HCT116 (cell line): ENCODE data around the gene TMEM151A. TPM values are rescaled to one million over a fixed set of nuclear protein-coding genes. Genes with fewer than 3 reads are reported as not detected.
"Not testable (repeated sequence)": the region's sequence is repeated elsewhere in the genome, so short reads cannot be mapped to it uniquely, and the experiment has no call there.

Source experiments
- ATAC-seq: fragments of 200-7000 bp; cut with Tn5 transposase; 2 replicates; pipeline ENCODE4 v1.9.1; 2020; ENCODE audit warnings: mild to moderate bottlenecking, moderate library complexity
- BruUV-seq: library from RNA; stranded (reverse); fragments of 400-500 nt; replicated peaks from 2 replicates; lab custom pipeline; 2021; lab: Mats Ljungman, UMichigan
- CTCF ChIA-PET: fragments of 300-600 bp; sonication (Branson Sonifier 250); formaldehyde crosslinking; loops from one replicate; lab custom pipeline; 2021; ENCODE audit warnings: antibody characterized with exemption; lab: Charles Lee
- POLR2A ChIA-PET: fragments of 300-600, 350-600 bp; sonication (Branson Sonifier 250); formaldehyde crosslinking; loops from one replicate; lab custom pipeline; 2021; ENCODE audit warnings: antibody characterized with exemption; lab: Charles Lee
- RAD21 ChIA-PET, 2 experiments: fragments of 300-600 bp; sonication (Branson Sonifier 250); formaldehyde crosslinking; loops; one replicate each; lab custom pipeline; 2023; ENCODE audit warnings: low total read pairs in 2 of 2; ENCODE audit not compliant: uncharacterized antibody in 2 of 2, unreplicated experiment in 2 of 2, low non-redundant PET in 1 of 2; lab: Charles Lee
- DNase-seq: peaks from one replicate; pipeline ENCODE4 v3.0.0-alpha.2; 2010; ENCODE audit warnings: low read depth, low spot score
- H2AFZ ChIP-seq: fragments of 200-600 bp; shearing (Covaris generic), sonication (generic); 2 replicates; pipeline ENCODE4 v1.6.1; 2017; ENCODE audit warnings: low read depth, mixed run types, mixed read lengths, antibody characterized with exemption, low read length; ENCODE audit not compliant: poor library complexity, severe bottlenecking
- H3K27ac ChIP-seq: 2 replicates; pipeline ENCODE4 v1.5.1; 2012; ENCODE audit warnings: low read depth, low read length
- H3K27me3 ChIP-seq: fragments of 200-600 bp; sonication (generic); 2 replicates; pipeline ENCODE4 v1.6.1; 2016; ENCODE audit warnings: mixed run types, low read length, mixed read lengths; ENCODE audit not compliant: insufficient read depth
- H3K36me3 ChIP-seq, 2 experiments: fragments of 200-500 bp in 1 of 2; fragments of 200-600 bp in 1 of 2; sonication (Bioruptor generic) in 1 of 2; sonication (generic) in 1 of 2; 2 replicates each; pipeline versions ENCODE4 v1.5.1 to v1.6.1; 2014 to 2016; ENCODE audit warnings: low read length in 2 of 2, inconsistent platforms in 1 of 2, mixed read lengths in 1 of 2, mixed run types in 1 of 2; ENCODE audit not compliant: insufficient read depth in 2 of 2, control insufficient read depth in 1 of 2
- H3K4me1 ChIP-seq, 2 experiments: fragments of 200-600 bp in 1 of 2; sonication (generic) in 1 of 2; 2 replicates each; pipeline versions ENCODE4 v1.5.1 to v1.6.1; 2012 to 2017; ENCODE audit warnings: low read length in 2 of 2, inconsistent platforms in 1 of 2, mild to moderate bottlenecking in 1 of 2, mixed read lengths in 1 of 2, mixed run types in 1 of 2, moderate library complexity in 1 of 2; ENCODE audit not compliant: insufficient read depth in 2 of 2, control insufficient read depth in 1 of 2
- H3K4me2 ChIP-seq: fragments of 200-600 bp; sonication (generic); 2 replicates; pipeline ENCODE4 v1.6.1; 2017; ENCODE audit warnings: mixed run types, low read length, mixed read lengths
- H3K4me3 ChIP-seq, 2 experiments: fragments of 200-600 bp in 1 of 2; sonication (generic) in 1 of 2; replicated peaks in 1 of 2; 2 replicates each; pipeline ENCODE4 v1.5.1; 2011 to 2016; ENCODE audit warnings: low read length in 2 of 2, control low read depth in 1 of 2, low read depth in 1 of 2, mild to moderate bottlenecking in 1 of 2, mixed read lengths in 1 of 2, mixed run types in 1 of 2
- H3K79me2 ChIP-seq: fragments of 200-600 bp; sonication (generic); 2 replicates; pipeline ENCODE4 v1.6.1; 2017; ENCODE audit warnings: mild to moderate bottlenecking, mixed run types, low read length, moderate library complexity, mixed read lengths; ENCODE audit not compliant: insufficient read depth
- H3K9ac ChIP-seq: fragments of 200-600 bp; sonication (generic); 2 replicates; pipeline ENCODE4 v1.6.1; 2016; ENCODE audit warnings: low read length, mixed read lengths
- H3K9me2 ChIP-seq: fragments of 200-600 bp; sonication (generic), shearing (Covaris generic); 2 replicates; pipeline ENCODE4 v1.6.1; 2017; ENCODE audit warnings: mixed run types, mild to moderate bottlenecking, moderate library complexity; ENCODE audit not compliant: insufficient read depth
- H3K9me3 ChIP-seq, 2 experiments: fragments of 200-500 bp in 1 of 2; fragments of 200-600 bp in 1 of 2; sonication (Bioruptor generic) in 1 of 2; sonication (generic) in 1 of 2; 2 replicates each; pipeline ENCODE4 v1.6.1; 2014 to 2017; ENCODE audit warnings: low read length in 2 of 2, mixed read lengths in 2 of 2, inconsistent platforms in 1 of 2, low read depth in 1 of 2, mild to moderate bottlenecking in 1 of 2, mixed run types in 1 of 2, moderate library complexity in 1 of 2; ENCODE audit not compliant: control insufficient read depth in 1 of 2, insufficient read depth in 1 of 2
- H4K20me1 ChIP-seq: fragments of 200-600 bp; sonication (generic), shearing (Covaris generic); 2 replicates; pipeline ENCODE4 v1.6.1; 2017; ENCODE audit warnings: mixed run types, mild to moderate bottlenecking, moderate library complexity; ENCODE audit not compliant: insufficient read depth
- CBX3 ChIP-seq: IDR thresholded peaks from 2 replicates; pipeline ENCODE4 v1.6.1; 2012; ENCODE audit warnings: low read depth
- CEBPB ChIP-seq: IDR thresholded peaks from 2 replicates; pipeline ENCODE4 v1.6.1; 2012; ENCODE audit warnings: low read depth
- EGR1 ChIP-seq: IDR thresholded peaks from 2 replicates; pipeline ENCODE4 v1.6.1; 2012; ENCODE audit warnings: low read depth
- EZH2 ChIP-seq: fragments of 200-600 bp; sonication (generic); IDR thresholded peaks from 2 replicates; pipeline ENCODE4 v1.6.1; 2017; ENCODE audit warnings: antibody characterized with exemption, mixed run types
- EZH2phosphoT487 ChIP-seq: fragments of 200-600 bp; IDR thresholded peaks from 2 replicates; pipeline ENCODE4 v1.6.1; 2018; ENCODE audit warnings: antibody characterized with exemption, borderline replicate concordance
- JUND ChIP-seq: IDR thresholded peaks from 2 replicates; pipeline ENCODE4 v1.6.1; 2012
- POLR2A ChIP-seq: IDR thresholded peaks from 2 replicates; pipeline ENCODE4 v1.7.0; 2011; ENCODE audit warnings: borderline replicate concordance; ENCODE audit not compliant: insufficient read depth, insufficient read length; ENCODE audit errors: extremely low read depth
- REST ChIP-seq: IDR thresholded peaks from 2 replicates; pipeline ENCODE4 v1.6.1; 2012; ENCODE audit warnings: low read depth
- SIN3A ChIP-seq: IDR thresholded peaks from 2 replicates; pipeline ENCODE4 v1.6.1; 2012; ENCODE audit warnings: low read depth
- SRF ChIP-seq: IDR thresholded peaks from 2 replicates; pipeline ENCODE4 v1.6.1; 2012; ENCODE audit warnings: low read depth
- TCF7L2 ChIP-seq: IDR thresholded peaks from 2 replicates; pipeline ENCODE4 v1.7.0; 2011; ENCODE audit warnings: borderline replicate concordance, inconsistent platforms; ENCODE audit not compliant: insufficient read depth, insufficient read length; ENCODE audit errors: extremely low read depth
- ZFX ChIP-seq: fragments of 450-650 bp; IDR thresholded peaks from 2 replicates; pipeline ENCODE4 v1.6.1; 2017
- ZNF274 ChIP-seq: fragments of 200-500 bp; sonication (Bioruptor generic); IDR thresholded peaks from 2 replicates; pipeline ENCODE4 v1.6.1; 2014; ENCODE audit warnings: mild to moderate bottlenecking, low read depth, low read length, inconsistent platforms
- intact Hi-C: fragments of 100-400 bp; cut with micrococcal nuclease; formaldehyde crosslinking; loops from 2 replicates; pipeline ENCODE4 v1.10.0; 2022
- total RNA-seq: library from RNA; stranded (reverse); gene quantifications from one replicate; pipeline ENCODE4 v1.2.1, GENCODE V29; 2021; ENCODE audit not compliant: unreplicated experiment
- TF ChIP-seq, protein P1 (sequence below): IDR thresholded peaks from 2 replicates; pipeline ENCODE4 v1.6.1; 2012

Gene TMEM151A
- total RNA-seq, 1 experiment from 2014 or later: 5.9 TPM

GRCh38 chr11:66310803-66311440 lies 19.2 kb downstream of the TMEM151A start:
- intact Hi-C loops: loop anchor here (1.0 to 5.0 kb wide), 3 partner anchors 61 to 119 kb away; partner anchors contain the start of gene SLC29A2
- DNase-seq, H3K4me3 ChIP-seq, H3K9me2 ChIP-seq, H3K79me2 ChIP-seq, ATAC-seq, H3K27ac ChIP-seq, BruUV-seq, H3K9ac ChIP-seq, H3K9me3 ChIP-seq, H3K4me2 ChIP-seq, H3K36me3 ChIP-seq, H3K27me3 ChIP-seq, H4K20me1 ChIP-seq: not testable (repeated sequence)
- peaks cover 16 to 37% of the 10 kb centered on the region in 2 experiments for H3K4me1 ChIP-seq
- ChIA-PET CTCF (interaction anchor here (0.6 to 3.4 kb wide), 19 partner anchors 9 to 367 kb away, joined by 3 to 121 read pairs (median 10); partner anchors contain the start of genes MRPL11, RBM4B, RIN1 and TMEM151A), RAD21 (interaction anchor here (1.8 to 2.9 kb wide), 3 partner anchors 25 to 75 kb away, joined by 6 to 17 read pairs (median 12); partner anchors contain the start of gene RIN1 (in 2 of the 2)), POLR2A (interaction anchor here (0.5 to 3.0 kb wide), 7 partner anchors 9 to 401 kb away, joined by 3 to 18 read pairs (median 7); partner anchors contain the start of genes RBM4B, RIN1 and YIF1A)
- H2AFZ ChIP-seq: peak overlapping the region; percentile 16

- BruUV-seq: TSS peak; percentile 73
- ChIA-PET RAD21 (interaction anchor here (1.8 to 2.9 kb wide), 3 partner anchors 24 to 75 kb away, joined by 6 to 17 read pairs (median 12); partner anchors contain the start of gene RIN1 (in 2 of the 2)), POLR2A (interaction anchor here (0.7 to 3.0 kb wide), 7 partner anchors 10 to 366 kb away, joined by 3 to 18 read pairs (median 7); partner anchors contain the start of genes BRMS1, RBM4B, RIN1 and YIF1A), CTCF (interaction anchor here (0.6 to 3.4 kb wide), 22 partner anchors 9 to 367 kb away, joined by 3 to 121 read pairs (median 10); partner anchors contain the start of genes BRMS1, MRPL11, RBM4B and RIN1)
- Histone ChIP-seq H3K4me2 (peak overlapping the region; percentile 99), H3K27me3 (no peaks in the 10 kb centered on the region), H3K4me3 (peak overlapping the region; percentile 41 to 57), H3K27ac (peak overlapping the region; percentile 72), H3K4me1 (peaks cover 16 to 37% of the 10 kb centered on the region in 2 experiments), H3K79me2 (no peaks in the 10 kb centered on the region), H2AFZ (peak overlapping the region; percentile 74), H3K36me3 (no peaks in the 10 kb centered on the region), H4K20me1 (no peaks in the 10 kb centered on the region), H3K9me2 (no peaks in the 10 kb centered on the region), H3K9me3 (no peaks in the 10 kb centered on the region), H3K9ac (peak overlapping the region; percentile 71)
- ATAC-seq: peak; percentile 57
- no peak for DNase-seq
- intact Hi-C loops: loop anchor here (1.0 to 5.0 kb wide), 3 partner anchors 61 to 119 kb away; partner anchors contain the start of gene SLC29A2
- TF ChIP-seq SRF (no peak), REST (no peak), EGR1 (no peak), CBX3 (no peak), TCF7L2 (no peak), CEBPB (no peak), EZH2phosphoT487 (no peak), ZFX (no peak), EZH2 (no peak), JUND (no peak), ZNF274 (no peak), SIN3A (no peak), POLR2A (no peak)
- TF ChIP-seq, protein P1, sequence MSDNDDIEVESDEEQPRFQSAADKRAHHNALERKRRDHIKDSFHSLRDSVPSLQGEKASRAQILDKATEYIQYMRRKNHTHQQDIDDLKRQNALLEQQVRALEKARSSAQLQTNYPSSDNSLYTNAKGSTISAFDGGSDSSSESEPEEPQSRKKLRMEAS: no peak
Measured at GRCh38 chr11:66311470-66311964, 19.8 kb downstream of the TMEM151A start.
